Tibial nerve (tissue), 4 donors: ENCODE results near the gene UBTD1. TPM values are rescaled to one million over a fixed set of nuclear protein-coding genes. Genes with fewer than 3 reads are reported as not detected.

Source experiments
- DNase-seq, 2 donors: peaks; one replicate each; pipeline ENCODE4 v3.0.0-alpha.2; 2019; ENCODE audit warnings: low spot score in 2 of 2
- H3K27ac ChIP-seq, 4 donors: fragments of 200-600 bp; sonication (generic) in 3 of 4; one replicate each; pipeline ENCODE4 v1.5.1; 2017 to 2019; ENCODE audit warnings: mild to moderate bottlenecking in 1 of 4
- H3K27me3 ChIP-seq, 2 donors: fragments of 200-600 bp; sonication (generic) in 1 of 2; one replicate each; pipeline versions ENCODE4 v1.5.1 to v1.6.0; 2017 to 2019
- H3K36me3 ChIP-seq, 3 donors: fragments of 200-600 bp; sonication (generic); one replicate each; pipeline ENCODE4 v1.5.1; 2018 to 2019
- H3K4me1 ChIP-seq, 4 donors: fragments of 200-600 bp; sonication (generic) in 3 of 4; one replicate each; pipeline ENCODE4 v1.5.1; 2017 to 2019
- H3K4me3 ChIP-seq, 4 donors: fragments of 200-600 bp; sonication (generic) in 3 of 4; one replicate each; pipeline ENCODE4 v1.5.1; 2017 to 2019; ENCODE audit warnings: mild to moderate bottlenecking in 1 of 4, moderate library complexity in 1 of 4
- H3K9me3 ChIP-seq, 4 donors: fragments of 200-600 bp; sonication (generic) in 3 of 4; one replicate each; pipeline ENCODE4 v1.5.1; 2017 to 2019
- EP300 ChIP-seq, 2 donors: sonication (generic); formaldehyde crosslinking; IDR thresholded peaks; one replicate each; pipeline ENCODE4 v1.6.1; 2017; ENCODE audit warnings: antibody characterized with exemption in 2 of 2, mild to moderate bottlenecking in 1 of 2
- POLR2A ChIP-seq, 2 donors: fragments of 450-650 bp; IDR thresholded peaks; one replicate each; pipeline ENCODE4 v1.6.1; 2017; ENCODE audit warnings: antibody characterized with exemption in 2 of 2, mild to moderate bottlenecking in 2 of 2, moderate library complexity in 2 of 2
- WGBS, 2 donors: methylation state at CpG; one replicate each; pipeline ENCODE4 v1.1.5; 2018; 5-methylcytosine and 5-hydroxymethylcytosine counted together
- total RNA-seq, 4 donors: library from RNA; depleted of rRNA; stranded (reverse); fragments of >200 nt; gene quantifications; one replicate each; pipeline ENCODE4 v1.1.0, GENCODE V29; 2016
- TF ChIP-seq, protein P1 (sequence below), 5 experiments: fragments of 200-600 bp in 3 of 5; fragments of 450-650 bp in 2 of 5; sonication (generic) in 3 of 5; IDR thresholded peaks; one replicate each; pipeline ENCODE4 v1.5.1; 2016 to 2019; ENCODE audit warnings: antibody characterized with exemption in 5 of 5, mild to moderate bottlenecking in 3 of 5, moderate library complexity in 2 of 5

The UBTD1 gene
- total RNA-seq, 4 donors from 2014 or later, result 9.4 to 17.1 (median 16.5) TPM

GRCh38 chr10:97599272-97599619 lies 100.5 kb downstream of the UBTD1 start:
- Histone ChIP-seq H3K4me1 (peaks cover 0 to 17% (median 6%) of the 10 kb centered on the region in 4 donors), H3K27ac (no peak overlapping the region), H3K4me3 (no peak overlapping the region), H3K36me3 (no peaks in the 10 kb centered on the region), H3K27me3 (no peaks in the 10 kb centered on the region), H3K9me3 (no peaks in the 10 kb centered on the region)
- no peak for DNase-seq
- WGBS, 2 donors, result 85 to 87% methylated on average over 6 of the region's 6 CpGs
- TF ChIP-seq POLR2A (IDR thresholded peaks at IDR 0.05), result no peak
- TF ChIP-seq, protein P1, sequence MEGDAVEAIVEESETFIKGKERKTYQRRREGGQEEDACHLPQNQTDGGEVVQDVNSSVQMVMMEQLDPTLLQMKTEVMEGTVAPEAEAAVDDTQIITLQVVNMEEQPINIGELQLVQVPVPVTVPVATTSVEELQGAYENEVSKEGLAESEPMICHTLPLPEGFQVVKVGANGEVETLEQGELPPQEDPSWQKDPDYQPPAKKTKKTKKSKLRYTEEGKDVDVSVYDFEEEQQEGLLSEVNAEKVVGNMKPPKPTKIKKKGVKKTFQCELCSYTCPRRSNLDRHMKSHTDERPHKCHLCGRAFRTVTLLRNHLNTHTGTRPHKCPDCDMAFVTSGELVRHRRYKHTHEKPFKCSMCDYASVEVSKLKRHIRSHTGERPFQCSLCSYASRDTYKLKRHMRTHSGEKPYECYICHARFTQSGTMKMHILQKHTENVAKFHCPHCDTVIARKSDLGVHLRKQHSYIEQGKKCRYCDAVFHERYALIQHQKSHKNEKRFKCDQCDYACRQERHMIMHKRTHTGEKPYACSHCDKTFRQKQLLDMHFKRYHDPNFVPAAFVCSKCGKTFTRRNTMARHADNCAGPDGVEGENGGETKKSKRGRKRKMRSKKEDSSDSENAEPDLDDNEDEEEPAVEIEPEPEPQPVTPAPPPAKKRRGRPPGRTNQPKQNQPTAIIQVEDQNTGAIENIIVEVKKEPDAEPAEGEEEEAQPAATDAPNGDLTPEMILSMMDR (IDR thresholded peaks at IDR 0.05), result no peak
- no peak for TF ChIP-seq EP300 (IDR thresholded peaks at IDR 0.05)

GRCh38 chr10:97600616-97601015 lies 101.9 kb downstream of the UBTD1 start:
- H3K4me1 ChIP-seq, result peaks cover 0 to 17% (median 5%) of the 10 kb centered on the region in 4 donors
- TF ChIP-seq POLR2A (IDR thresholded peaks at IDR 0.05), result no peak
- no peak for TF ChIP-seq EP300 (IDR thresholded peaks at IDR 0.05)
- TF ChIP-seq, protein P1 (IDR thresholded peaks at IDR 0.05), result no peak
- H3K4me3 ChIP-seq, result no peak overlapping the region
- no peaks in the 10 kb centered on the region for H3K36me3 ChIP-seq
- no peak for DNase-seq
- no peaks in the 10 kb centered on the region for H3K27me3 ChIP-seq
- WGBS, 2 donors, result 86 to 95% methylated on average over 1 of the region's 1 CpG
- no peaks in the 10 kb centered on the region for H3K9me3 ChIP-seq
- H3K27ac ChIP-seq, result no peak overlapping the region

- no peaks in the 10 kb centered on the region for H3K27me3 ChIP-seq
- no peaks in the 10 kb centered on the region for H3K36me3 ChIP-seq
- no peak overlapping the region for H3K27ac ChIP-seq
- H3K9me3 ChIP-seq, result no peaks in the 10 kb centered on the region
- no peak for DNase-seq
- H3K4me3 ChIP-seq, result no peak overlapping the region
- peaks cover 0 to 9% (median under 1%) of the 10 kb centered on the region in 4 donors for H3K4me1 ChIP-seq
- TF ChIP-seq POLR2A (IDR thresholded peaks at IDR 0.05), result no peak
- TF ChIP-seq, protein P1 (IDR thresholded peaks at IDR 0.05), result no peak
- no peak for TF ChIP-seq EP300 (IDR thresholded peaks at IDR 0.05)
- 73 to 77% methylated on average over 21 of the region's 21 CpGs for WGBS, 2 donors
These were observed 102.8 kb downstream of the UBTD1 start for GRCh38 chr10:97601268-97602215.

GRCh38 chr10:97607095-97607636 lies 108.4 kb downstream of the UBTD1 start:
- H3K36me3 ChIP-seq, result no peaks in the 10 kb centered on the region
- no peaks in the 10 kb centered on the region for H3K27me3 ChIP-seq
- H3K9me3 ChIP-seq, result no peaks in the 10 kb centered on the region
- H3K27ac ChIP-seq, result no peak overlapping the region
- H3K4me1 ChIP-seq, result peaks cover 0 to 4% (median 0%) of the 10 kb centered on the region in 4 donors
- no peak for DNase-seq
- TF ChIP-seq, protein P1 (IDR thresholded peaks at IDR 0.05), result no peak
- no peak for TF ChIP-seq POLR2A (IDR thresholded peaks at IDR 0.05)
- TF ChIP-seq EP300 (IDR thresholded peaks at IDR 0.05), result no peak
- no peak overlapping the region for H3K4me3 ChIP-seq
- WGBS, 2 donors, result 84 to 98% methylated on average over 4 to 5 of the region's 5 CpGs

GRCh38 chr10:97608991-97609561 lies 110.4 kb downstream of the UBTD1 start:
- Histone ChIP-seq H3K27me3 (no peaks in the 10 kb centered on the region), H3K27ac (no peak overlapping the region), H3K4me1 (peaks cover 0 to 4% (median 0%) of the 10 kb centered on the region in 4 donors), H3K36me3 (peaks cover 0 to 5% (median 0%) of the 10 kb centered on the region in 3 donors), H3K4me3 (no peak overlapping the region), H3K9me3 (no peaks in the 10 kb centered on the region)
- WGBS, 2 donors, result 66 to 82% methylated on average over 8 to 13 of the region's 13 CpGs
- no peak for DNase-seq
- TF ChIP-seq EP300 (IDR thresholded peaks at IDR 0.05) (no peak), POLR2A (IDR thresholded peaks at IDR 0.05) (no peak)
- TF ChIP-seq, protein P1 (IDR thresholded peaks at IDR 0.05), result no peak
